H9 (cell line): ENCODE results near the gene PLXNB3. TPM values are rescaled to one million over a fixed set of nuclear protein-coding genes. Genes with fewer than 3 reads are reported as not detected.

Experiments used
- DNase-seq: peaks from one replicate; pipeline ENCODE4 v3.0.0-alpha.2; 2017
- H2AFZ ChIP-seq: one replicate; pipeline ENCODE4 v1.6.1; 2013; ENCODE audit warnings: mild to moderate bottlenecking, low read length, control low read depth, moderate library complexity
- H2AK5ac ChIP-seq: 2 replicates; pipeline ENCODE4 v1.6.1; 2013; ENCODE audit warnings: low read length, control low read depth, mixed read lengths; ENCODE audit not compliant: insufficient read length
- H2BK120ac ChIP-seq: one replicate; pipeline ENCODE4 v1.6.1; 2013; ENCODE audit warnings: low read depth, mild to moderate bottlenecking, low read length, control low read depth, inconsistent platforms; ENCODE audit not compliant: poor library complexity, severe bottlenecking
- H2BK12ac ChIP-seq: 2 replicates; pipeline ENCODE4 v1.6.1; 2013; ENCODE audit warnings: low read length, control low read depth, mixed read lengths, low read depth; ENCODE audit not compliant: insufficient read length
- H2BK15ac ChIP-seq: 2 replicates; pipeline ENCODE4 v1.6.1; 2013; ENCODE audit warnings: low read depth, low read length, control low read depth
- H2BK20ac ChIP-seq: one replicate; pipeline ENCODE4 v1.6.1; 2013; ENCODE audit warnings: low read depth, mild to moderate bottlenecking, low read length, control low read depth, inconsistent platforms; ENCODE audit not compliant: poor library complexity, severe bottlenecking
- H2BK5ac ChIP-seq: 2 replicates; pipeline ENCODE4 v1.6.1; 2013; ENCODE audit warnings: low read length, control low read depth, mixed read lengths; ENCODE audit not compliant: insufficient read length
- H3K14ac ChIP-seq: 2 replicates; pipeline ENCODE4 v1.6.1; 2013; ENCODE audit warnings: low read length, control low read depth; ENCODE audit not compliant: insufficient read depth
- H3K18ac ChIP-seq: 2 replicates; pipeline ENCODE4 v1.6.1; 2013; ENCODE audit warnings: low read depth, mild to moderate bottlenecking, mixed read lengths, low read length, control low read depth; ENCODE audit not compliant: insufficient read length
- H3K23ac ChIP-seq: 2 replicates; pipeline ENCODE4 v1.6.1; 2013; ENCODE audit warnings: low read length, control low read depth, mixed read lengths, low read depth; ENCODE audit not compliant: insufficient read length
- H3K23me2 ChIP-seq: 2 replicates; pipeline ENCODE4 v1.6.1; 2013; ENCODE audit warnings: low read depth, mild to moderate bottlenecking, mixed read lengths, low read length, control low read depth; ENCODE audit not compliant: insufficient read length, poor library complexity, severe bottlenecking
- H3K27ac ChIP-seq: 2 replicates; pipeline ENCODE4 v1.5.1; 2013; ENCODE audit warnings: low read length, control low read depth, mixed read lengths, low read depth; ENCODE audit not compliant: insufficient read length
- H3K27me3 ChIP-seq: 2 replicates; pipeline ENCODE4 v1.6.1; 2013; ENCODE audit warnings: low read length, control low read depth, inconsistent platforms; ENCODE audit not compliant: insufficient read depth
- H3K4ac ChIP-seq: 2 replicates; pipeline ENCODE4 v1.6.1; 2013; ENCODE audit warnings: low read depth, mild to moderate bottlenecking, control low read depth, inconsistent platforms, low read length, moderate library complexity
- H3K4me1 ChIP-seq: 2 replicates; pipeline ENCODE4 v1.6.1; 2013; ENCODE audit warnings: low read length, control low read depth, inconsistent platforms; ENCODE audit not compliant: insufficient read depth
- H3K4me2 ChIP-seq: 2 replicates; pipeline ENCODE4 v1.6.1; 2013; ENCODE audit warnings: low read length, control low read depth, mixed read lengths; ENCODE audit not compliant: insufficient read length, insufficient read depth
- H3K56ac ChIP-seq: 2 replicates; pipeline ENCODE4 v1.6.1; 2013; ENCODE audit warnings: low read depth, mild to moderate bottlenecking, mixed read lengths, low read length, control low read depth; ENCODE audit not compliant: insufficient read length
- H3K79me1 ChIP-seq: 2 replicates; pipeline ENCODE4 v1.6.1; 2013; ENCODE audit warnings: low read depth, mild to moderate bottlenecking, moderate library complexity, low read length, control low read depth, inconsistent platforms; ENCODE audit not compliant: insufficient read depth, poor library complexity, severe bottlenecking
- H3K79me2 ChIP-seq: 2 replicates; pipeline ENCODE4 v1.6.1; 2013; ENCODE audit warnings: low read length, control low read depth, inconsistent platforms; ENCODE audit not compliant: insufficient read depth
- H3K9ac ChIP-seq: 2 replicates; pipeline ENCODE4 v1.6.1; 2013; ENCODE audit warnings: low read length, control low read depth, mixed read lengths; ENCODE audit not compliant: insufficient read length; ENCODE audit errors: extremely low read depth
- H3K9me3 ChIP-seq: one replicate; pipeline ENCODE4 v1.6.1; 2013; ENCODE audit warnings: low read depth, low read length, inconsistent platforms; ENCODE audit not compliant: control insufficient read depth
- H3T11ph ChIP-seq: one replicate; pipeline ENCODE4 v1.6.1; 2013; ENCODE audit warnings: mild to moderate bottlenecking, low read length, control low read depth, inconsistent platforms
- H4K20me1 ChIP-seq: one replicate; pipeline ENCODE4 v1.6.1; 2013; ENCODE audit not compliant: control insufficient read depth, insufficient read length, insufficient read depth
- H4K5ac ChIP-seq: 2 replicates; pipeline ENCODE4 v1.6.1; 2013; ENCODE audit warnings: low read depth, mild to moderate bottlenecking, mixed read lengths, low read length, control low read depth; ENCODE audit not compliant: insufficient read length
- H4K8ac ChIP-seq: replicated peaks from 2 replicates; pipeline ENCODE4 v1.6.1; 2013; ENCODE audit warnings: low read length, control low read depth, mixed read lengths, low read depth; ENCODE audit not compliant: insufficient read length
- H4K91ac ChIP-seq: 2 replicates; pipeline ENCODE4 v1.6.1; 2013; ENCODE audit warnings: low read depth, mild to moderate bottlenecking, moderate library complexity, mixed read lengths, low read length, control low read depth; ENCODE audit not compliant: insufficient read length
- H3K27ac Mint-ChIP-seq, 3 experiments: 2 replicates in 2 of 3; 3 replicates in 1 of 3; pipeline ENCODE4 v1.8.0; 2020 to 2021; ENCODE audit warnings: mixed read lengths in 3 of 3, mild to moderate bottlenecking in 1 of 3, moderate library complexity in 1 of 3
- H3K27me3 Mint-ChIP-seq: 2 replicates; pipeline ENCODE4 v1.8.0; 2021; ENCODE audit warnings: low read depth, mild to moderate bottlenecking, moderate library complexity, mixed read lengths
- H3K36me3 Mint-ChIP-seq, 3 experiments: 2 replicates in 2 of 3; 3 replicates in 1 of 3; pipeline ENCODE4 v1.8.0; 2020 to 2021; ENCODE audit warnings: low read depth in 3 of 3, mixed read lengths in 3 of 3; ENCODE audit not compliant: insufficient read depth in 1 of 3
- H3K4me1 Mint-ChIP-seq, 2 experiments: 2 replicates each; pipeline ENCODE4 v1.8.0; 2020; ENCODE audit warnings: mixed read lengths in 2 of 2
- H3K4me3 Mint-ChIP-seq, 2 experiments: 2 replicates in 1 of 2; 3 replicates in 1 of 2; pipeline ENCODE4 v1.8.0; 2020 to 2021; ENCODE audit warnings: mild to moderate bottlenecking in 2 of 2, mixed read lengths in 2 of 2, moderate library complexity in 1 of 2
- H3K9me3 Mint-ChIP-seq, 2 experiments: 2 replicates in 1 of 2; 3 replicates in 1 of 2; pipeline ENCODE4 v1.8.0; 2020; ENCODE audit warnings: mild to moderate bottlenecking in 2 of 2, mixed read lengths in 2 of 2, moderate library complexity in 1 of 2
- WGBS: extraction: QIAGEN DNeasy Blood & Tissue Kit; methylation state at CpG from one replicate; pipeline ENCODE4 v1.1.7; 2013; ENCODE audit warnings: missing lambda C conversion rate, low lambda C conversion rate, mixed read lengths; ENCODE audit not compliant: insufficient read length; ENCODE audit errors: extremely low coverage; 5-methylcytosine and 5-hydroxymethylcytosine counted together
- total RNA-seq: library from RNA; stranded (reverse); gene quantifications from 2 replicates; pipeline ENCODE4 v1.2.1, GENCODE V29; 2021
- TF ChIP-seq, protein P1 (sequence below): fragments of 200-600 bp; sonication (generic); conservative IDR thresholded peaks from 3 replicates; pipeline ENCODE4 v1.8.0; 2021; ENCODE audit warnings: antibody characterized with exemption, mild to moderate bottlenecking

PLXNB3 gene
- total RNA-seq, 1 experiment from 2014 or later = 1.9 TPM

DNA sequence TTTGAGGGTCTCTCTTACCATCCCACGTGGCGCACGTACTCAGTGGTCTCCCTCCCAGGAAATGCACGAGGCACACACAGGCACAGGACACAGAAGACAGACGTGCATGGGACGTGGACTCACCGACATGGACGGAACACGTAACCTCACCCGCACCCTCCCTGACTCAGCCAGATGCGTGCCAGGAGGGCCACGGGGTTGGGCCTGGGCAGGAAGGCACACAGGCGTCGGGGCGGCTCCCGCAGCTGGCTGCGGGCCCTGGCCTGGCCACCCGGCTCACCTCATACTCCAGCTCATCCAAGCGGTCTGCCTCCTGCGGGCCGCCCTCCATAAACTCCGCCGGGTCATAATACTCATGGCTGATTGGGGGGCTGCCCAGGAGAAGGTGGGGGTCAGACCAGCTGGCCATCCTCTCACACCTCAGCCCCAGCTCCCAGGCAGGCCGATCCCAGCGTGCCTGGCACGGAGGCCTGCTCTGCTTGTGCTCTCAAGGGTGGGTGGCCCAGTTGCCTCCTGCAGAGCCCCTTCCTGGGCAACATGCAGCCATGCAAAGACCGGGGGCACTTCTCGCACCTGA lies 43.0 kb downstream of the PLXNB3 start:
- H4K91ac ChIP-seq = no peak overlapping the region
- no peak overlapping the region for H2BK12ac ChIP-seq
- H3K27me3 Mint-ChIP-seq = peaks cover 7% of the 10 kb centered on the region
- no CpG with 5 or more reads among the region's 28 CpGs for WGBS
- no peak for DNase-seq
- TF ChIP-seq, protein P1, sequence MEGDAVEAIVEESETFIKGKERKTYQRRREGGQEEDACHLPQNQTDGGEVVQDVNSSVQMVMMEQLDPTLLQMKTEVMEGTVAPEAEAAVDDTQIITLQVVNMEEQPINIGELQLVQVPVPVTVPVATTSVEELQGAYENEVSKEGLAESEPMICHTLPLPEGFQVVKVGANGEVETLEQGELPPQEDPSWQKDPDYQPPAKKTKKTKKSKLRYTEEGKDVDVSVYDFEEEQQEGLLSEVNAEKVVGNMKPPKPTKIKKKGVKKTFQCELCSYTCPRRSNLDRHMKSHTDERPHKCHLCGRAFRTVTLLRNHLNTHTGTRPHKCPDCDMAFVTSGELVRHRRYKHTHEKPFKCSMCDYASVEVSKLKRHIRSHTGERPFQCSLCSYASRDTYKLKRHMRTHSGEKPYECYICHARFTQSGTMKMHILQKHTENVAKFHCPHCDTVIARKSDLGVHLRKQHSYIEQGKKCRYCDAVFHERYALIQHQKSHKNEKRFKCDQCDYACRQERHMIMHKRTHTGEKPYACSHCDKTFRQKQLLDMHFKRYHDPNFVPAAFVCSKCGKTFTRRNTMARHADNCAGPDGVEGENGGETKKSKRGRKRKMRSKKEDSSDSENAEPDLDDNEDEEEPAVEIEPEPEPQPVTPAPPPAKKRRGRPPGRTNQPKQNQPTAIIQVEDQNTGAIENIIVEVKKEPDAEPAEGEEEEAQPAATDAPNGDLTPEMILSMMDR = no peak
- peaks cover 9 to 28% (median 21%) of the 10 kb centered on the region in 3 experiments; a peak in 6 of 7 replicates for H3K36me3 Mint-ChIP-seq
- no peak overlapping the region for H3K4ac ChIP-seq
- H3K27ac Mint-ChIP-seq = no peak overlapping the region
- H3K23ac ChIP-seq = no peak overlapping the region
- H3K4me1 Mint-ChIP-seq = peaks cover under 1 to 6% of the 10 kb centered on the region in 2 experiments
- H2BK15ac ChIP-seq = no peak overlapping the region
- H3K27ac ChIP-seq = no peak overlapping the region
- H3K56ac ChIP-seq = no peak overlapping the region
- no peaks in the 10 kb centered on the region for H3K79me1 ChIP-seq
- no peak overlapping the region for H4K8ac ChIP-seq
- H2BK5ac ChIP-seq = no peak overlapping the region
- H3K23me2 ChIP-seq = no peaks in the 10 kb centered on the region
- no peaks in the 10 kb centered on the region for H3K27me3 ChIP-seq
- H3K9me3 ChIP-seq = peaks cover 18% of the 10 kb centered on the region
- no peak overlapping the region for H2BK120ac ChIP-seq
- no peaks in the 10 kb centered on the region for H3K4me1 ChIP-seq
- no peaks in the 10 kb centered on the region for H4K20me1 ChIP-seq
- H3K18ac ChIP-seq = no peak overlapping the region
- no peak overlapping the region for H3K4me3 Mint-ChIP-seq
- H3K9me3 Mint-ChIP-seq = peaks cover 61 to 64% of the 10 kb centered on the region in 2 experiments
- no peak overlapping the region for H4K5ac ChIP-seq
- H2AFZ ChIP-seq = no peak overlapping the region
- no peak overlapping the region for H2AK5ac ChIP-seq
- H3K4me2 ChIP-seq = no peak overlapping the region
- H3K14ac ChIP-seq = no peak overlapping the region
- no peak overlapping the region for H2BK20ac ChIP-seq
- H3T11ph ChIP-seq = no peak overlapping the region
- no peak overlapping the region for H3K9ac ChIP-seq
- H3K79me2 ChIP-seq = peaks cover 18% of the 10 kb centered on the region
